ENCODE results near the gene MLKL. TPM values are rescaled to one million over a fixed set of nuclear protein-coding genes. Genes with fewer than 3 reads are reported as not detected.
A peak's percentile ranks its signal among the peaks of the same experiment; 100 is the strongest.

The MLKL gene
- total RNA-seq, 1 donor from 2014 or later: 25.0 TPM

DNA sequence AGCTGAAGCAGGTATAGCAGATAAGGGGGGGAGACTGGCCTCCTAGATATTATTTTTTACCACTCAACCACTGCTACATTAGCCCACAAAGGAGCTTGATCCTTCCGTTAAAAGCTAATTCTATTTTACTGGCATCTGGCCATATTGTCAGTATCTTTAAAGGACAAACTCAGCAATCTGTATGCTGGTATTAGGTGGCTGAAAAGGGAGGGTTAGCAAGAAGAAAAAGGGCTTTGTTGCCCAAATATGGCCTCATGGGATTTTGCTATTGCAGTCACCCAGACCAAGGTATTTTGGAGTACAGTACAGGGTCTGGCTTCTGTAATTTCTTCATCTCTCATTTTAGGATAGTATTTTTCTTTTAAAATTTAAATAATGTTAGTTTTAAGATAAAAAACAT lies 48.4 kb downstream of the MLKL start:
- no peak for DNase-seq (ENCODE audit: low spot score)

DNA sequence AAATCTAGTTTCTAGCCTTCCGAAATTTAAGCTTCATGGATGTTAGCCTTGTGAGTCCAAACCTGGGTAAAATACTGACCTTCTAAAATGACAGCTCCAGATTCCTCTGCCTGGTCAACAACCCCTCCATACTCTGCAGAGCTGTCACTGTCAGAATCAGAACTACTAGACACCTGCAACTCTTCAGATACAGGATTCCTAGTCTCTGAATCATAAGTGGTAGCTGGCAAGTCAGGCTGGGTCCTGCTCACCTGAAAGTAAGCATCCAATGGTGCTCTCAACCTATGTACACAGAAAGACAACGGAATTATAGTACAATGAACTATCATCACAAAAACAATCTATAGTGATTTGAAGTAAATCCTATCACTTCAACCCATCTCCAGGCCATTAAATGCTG lies 48.8 kb downstream of the MLKL start:
- DNase-seq (ENCODE audit: low spot score): no peak

DNA sequence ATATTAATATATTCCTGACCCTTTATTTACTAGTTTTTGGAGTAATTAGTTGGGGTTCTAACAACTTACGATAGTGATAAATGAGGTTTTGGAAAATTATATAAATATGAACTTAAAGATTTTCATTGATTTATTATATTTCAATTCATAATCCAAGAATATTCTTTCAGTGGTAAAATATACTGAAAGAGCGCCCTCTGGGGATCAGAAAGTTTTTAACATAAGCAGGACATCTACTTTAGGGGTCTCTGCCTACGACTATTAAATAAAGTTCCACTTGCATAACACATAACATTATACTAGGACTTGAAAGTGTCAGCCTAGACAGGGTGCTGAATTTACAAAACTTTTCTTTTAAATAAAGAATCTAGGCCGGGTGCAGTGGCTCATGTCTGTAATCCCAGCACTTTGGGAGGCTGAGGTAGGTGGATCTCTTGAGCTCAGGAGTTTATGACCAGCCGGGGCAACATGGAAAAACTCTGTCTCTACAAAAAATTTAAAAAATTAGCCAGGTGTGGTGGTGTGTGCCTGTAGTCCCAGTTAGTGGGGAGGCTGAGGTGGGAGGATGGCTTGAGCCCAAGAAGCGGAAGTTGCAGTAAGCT lies 49.6 kb downstream of the MLKL start:
- DNase-seq (ENCODE audit: low spot score): no peak

DNA sequence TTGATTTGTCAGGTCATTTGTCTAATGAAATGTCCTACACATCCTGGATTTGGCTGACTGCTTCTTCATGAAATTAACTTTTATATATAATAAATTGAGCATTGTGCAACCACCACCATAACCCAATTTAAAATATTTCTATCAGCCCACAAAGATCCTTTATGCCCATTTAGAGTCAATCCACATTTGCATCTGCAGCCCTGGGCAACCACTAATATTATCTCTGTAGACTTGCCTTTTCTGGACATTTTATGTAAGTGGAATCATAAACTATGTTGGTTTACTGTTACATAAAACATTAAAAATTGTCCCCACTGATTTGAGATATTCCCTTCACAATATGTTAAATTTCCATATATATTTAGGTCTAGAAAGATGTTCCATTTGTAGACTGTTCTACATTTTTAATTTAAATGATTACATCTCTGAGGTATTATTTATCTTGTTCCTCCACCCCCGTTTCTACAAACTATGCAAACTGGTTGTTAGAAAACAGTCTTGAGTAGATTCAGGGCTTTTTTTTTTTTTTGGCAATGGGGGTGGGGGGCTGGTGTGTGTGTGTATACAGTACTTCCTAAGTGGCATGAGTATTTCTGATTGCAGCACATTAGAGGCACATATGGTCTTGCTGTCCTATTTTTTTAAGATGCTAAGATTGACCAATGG lies 50.7 kb downstream of the MLKL start:
- DNase-seq (ENCODE audit: low spot score): no peak

DNA sequence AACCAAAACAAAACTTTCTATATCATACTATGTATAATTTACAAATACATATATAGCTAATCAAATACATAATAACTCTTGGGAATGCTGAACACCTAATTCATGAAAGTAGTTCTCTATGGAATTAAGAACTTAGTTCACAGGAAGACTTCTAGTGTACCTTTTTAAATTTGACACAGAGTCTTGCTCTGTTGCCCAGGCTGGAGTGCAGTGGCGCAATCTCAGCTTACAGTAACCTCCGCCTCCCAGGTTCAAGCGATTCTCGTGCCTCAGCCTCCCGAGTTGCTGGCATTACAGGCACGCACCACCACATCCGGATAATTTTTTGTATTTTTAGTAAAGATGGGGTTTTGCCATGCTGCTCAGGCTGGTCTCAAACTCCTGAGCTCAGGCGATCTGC lies 58.7 kb downstream of the MLKL start:
- no peak for DNase-seq (ENCODE audit: low spot score)

DNA sequence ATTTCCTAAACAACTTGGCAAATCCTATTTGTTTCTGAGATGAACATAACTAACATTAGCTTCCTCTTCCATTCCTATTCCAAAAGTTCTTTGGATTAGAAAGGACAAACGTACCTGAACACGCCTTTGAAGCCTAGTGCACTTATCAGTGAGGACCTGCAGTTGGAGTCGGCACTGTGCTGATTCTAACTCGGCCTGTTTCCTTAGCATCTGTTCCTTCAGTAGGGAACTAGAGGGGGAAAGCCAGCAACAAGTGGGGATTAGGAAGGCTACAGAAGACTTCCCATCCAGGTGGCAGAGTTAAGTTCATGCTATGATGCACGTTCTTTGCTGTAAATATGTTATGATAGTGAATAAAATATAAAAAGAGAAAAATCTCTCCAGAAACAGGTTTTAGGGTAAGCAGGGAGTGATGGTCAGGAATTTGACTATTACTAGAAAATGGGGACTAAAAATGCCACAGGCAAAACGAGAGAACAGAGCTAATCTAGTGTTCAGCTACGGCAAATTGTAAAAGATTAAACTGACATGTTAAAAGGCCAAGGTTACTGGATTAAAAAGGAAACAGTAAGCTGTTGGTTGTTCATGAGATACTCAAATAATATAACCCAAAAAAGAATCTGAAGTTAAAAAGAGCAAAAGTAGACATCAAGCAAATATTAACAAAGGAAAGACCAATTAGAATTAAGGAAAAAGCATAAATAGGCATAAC lies 62.8 kb downstream of the MLKL start:
- no peak for DNase-seq (ENCODE audit: low spot score)

DNA sequence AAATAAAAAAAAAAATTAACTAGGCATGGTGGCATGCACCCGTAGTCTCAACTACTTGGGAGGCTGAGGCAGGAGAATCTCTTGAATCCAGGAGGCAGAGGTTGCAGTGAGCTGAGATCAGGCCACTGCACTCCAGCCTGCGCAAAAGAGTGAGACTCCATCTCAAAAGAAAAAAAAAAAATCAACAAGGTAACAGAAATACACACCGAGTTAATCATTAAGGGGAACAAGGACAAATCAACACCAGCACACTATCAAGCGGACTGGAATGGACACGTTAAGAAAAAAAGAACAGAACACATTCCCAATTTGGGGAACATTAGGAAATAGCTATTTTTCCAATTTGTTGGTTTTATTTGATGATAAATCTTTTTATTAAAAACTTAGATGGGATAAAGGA lies 65.4 kb downstream of the MLKL start:
- DNase-seq (ENCODE audit: low spot score): no peak

DNA sequence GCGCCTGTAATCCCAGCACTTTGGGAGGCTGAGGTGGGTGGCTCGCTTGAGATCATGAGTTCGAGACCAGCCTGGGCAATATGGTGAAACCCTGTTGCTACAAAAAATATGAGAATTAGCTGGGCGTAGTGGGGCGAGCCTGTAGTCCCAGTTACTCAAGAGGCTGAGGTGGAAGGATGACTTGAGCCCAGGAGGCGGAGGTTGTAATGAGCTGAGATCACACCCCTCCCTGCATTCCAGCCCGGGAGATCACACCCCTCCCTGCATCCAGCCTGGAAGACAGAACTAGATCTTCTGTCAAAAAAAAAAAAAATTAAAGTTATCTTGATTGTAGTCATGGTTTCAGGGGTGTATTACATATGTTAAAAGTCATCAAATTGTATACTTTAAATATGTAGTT lies 67.0 kb downstream of the MLKL start:
- no peak for DNase-seq (ENCODE audit: low spot score)

DNA sequence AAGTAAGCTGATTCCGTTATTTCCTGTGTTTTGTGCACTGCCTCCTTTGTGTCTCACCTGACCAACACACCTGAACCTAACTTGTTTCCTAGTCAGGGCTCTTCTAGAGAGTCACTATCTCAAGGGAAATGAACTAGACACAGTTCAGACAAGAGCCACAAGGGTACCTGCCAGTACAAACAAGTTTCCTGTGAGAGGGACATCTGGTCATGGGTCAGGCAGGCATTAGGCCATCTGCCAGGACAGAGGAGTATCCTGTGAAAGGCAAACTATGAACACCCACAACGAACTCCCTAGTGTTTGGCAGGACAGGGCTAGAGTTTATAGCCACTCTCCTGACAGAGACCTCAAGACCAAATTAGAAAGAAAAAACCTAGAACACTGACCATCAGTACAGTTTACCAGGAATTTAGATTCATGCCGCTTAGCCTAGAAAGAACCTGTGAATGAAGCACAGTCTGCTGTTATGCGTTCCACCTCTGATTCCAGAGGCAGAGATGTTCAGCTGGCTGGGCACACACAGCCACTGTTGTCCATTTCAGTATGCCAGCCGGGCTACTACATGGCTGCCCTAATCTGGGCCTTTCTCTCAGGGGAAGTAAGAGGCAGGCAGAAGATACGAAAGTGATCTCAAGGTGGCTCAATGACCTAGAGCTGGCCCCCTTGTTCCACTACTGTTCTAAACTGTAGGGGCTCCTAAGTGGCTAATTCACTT lies 73.0 kb downstream of the MLKL start:
- no peak for DNase-seq (ENCODE audit: low spot score)

DNA sequence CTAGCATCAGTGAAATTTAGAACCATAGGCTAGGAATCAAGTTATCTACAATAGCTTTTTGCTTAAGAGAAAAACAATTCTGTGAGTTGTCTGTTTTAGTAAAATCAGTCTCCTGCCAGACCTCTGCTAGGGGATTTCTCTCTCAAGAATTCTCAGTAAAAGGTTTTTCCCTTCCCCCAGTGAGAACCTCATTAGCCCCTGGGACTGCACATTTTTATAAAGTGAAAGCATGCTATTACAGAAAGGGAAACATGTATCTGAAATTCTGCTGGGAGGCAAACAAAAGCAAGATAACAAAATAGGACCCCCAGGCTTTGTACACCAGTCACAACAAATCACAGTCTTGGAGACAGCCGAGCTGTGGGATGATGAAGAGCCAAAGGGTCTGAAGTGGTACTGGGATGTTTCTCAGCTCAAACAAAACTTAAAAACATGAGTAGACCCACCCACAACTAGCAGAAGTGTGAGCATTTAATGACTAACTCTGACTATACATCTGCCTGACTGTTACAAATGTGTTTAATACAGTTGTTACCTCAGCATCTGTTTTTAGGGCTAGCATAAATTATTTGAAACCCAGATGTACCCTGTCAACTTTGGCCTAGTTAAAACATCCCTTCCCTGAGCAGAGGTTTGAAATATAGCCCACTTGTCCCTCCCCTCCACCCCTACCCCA lies 73.8 kb downstream of the MLKL start:
- DNase-seq (ENCODE audit: low spot score): no peak

DNA sequence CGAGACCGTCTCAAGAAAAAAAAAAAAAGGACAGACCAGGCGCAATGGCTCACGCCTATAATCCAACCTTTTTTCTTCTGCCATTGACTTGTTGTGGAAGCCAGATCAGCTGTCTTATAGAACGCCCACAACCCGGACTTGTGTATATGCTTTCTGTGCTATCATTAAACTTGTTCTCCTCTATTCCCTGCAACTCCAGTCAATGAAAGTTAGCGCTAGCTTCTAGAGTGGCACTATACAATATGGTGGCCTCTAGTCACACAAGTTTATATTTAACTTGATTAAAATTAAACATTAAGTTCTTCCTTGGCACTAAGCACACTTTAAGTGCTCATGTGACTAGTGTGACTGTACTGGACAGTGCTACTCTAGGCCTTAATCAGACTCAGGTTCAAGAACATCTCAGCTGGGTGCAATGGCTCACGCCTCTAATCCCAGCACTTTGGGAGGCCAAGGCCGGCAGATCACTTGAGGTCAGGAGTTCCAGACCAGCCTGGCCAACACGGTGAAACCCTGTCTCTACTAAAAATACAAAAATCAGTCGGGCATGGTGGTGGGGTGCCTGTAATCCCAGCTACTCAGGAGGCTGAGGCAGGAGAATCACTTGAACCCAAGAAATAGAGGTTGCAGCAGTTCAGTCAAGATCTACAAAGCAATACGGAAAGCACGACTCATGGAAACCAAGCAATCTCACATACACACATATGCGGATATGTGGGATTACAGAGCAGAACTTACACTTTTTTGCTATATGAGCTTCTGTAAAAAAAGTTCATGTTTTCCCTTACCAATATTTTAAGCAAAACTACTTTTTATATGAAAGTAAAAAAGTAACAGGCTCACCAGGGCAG lies 74.9 kb downstream of the MLKL start:
- peak; percentile 24 for DNase-seq (ENCODE audit: low spot score)

DNA sequence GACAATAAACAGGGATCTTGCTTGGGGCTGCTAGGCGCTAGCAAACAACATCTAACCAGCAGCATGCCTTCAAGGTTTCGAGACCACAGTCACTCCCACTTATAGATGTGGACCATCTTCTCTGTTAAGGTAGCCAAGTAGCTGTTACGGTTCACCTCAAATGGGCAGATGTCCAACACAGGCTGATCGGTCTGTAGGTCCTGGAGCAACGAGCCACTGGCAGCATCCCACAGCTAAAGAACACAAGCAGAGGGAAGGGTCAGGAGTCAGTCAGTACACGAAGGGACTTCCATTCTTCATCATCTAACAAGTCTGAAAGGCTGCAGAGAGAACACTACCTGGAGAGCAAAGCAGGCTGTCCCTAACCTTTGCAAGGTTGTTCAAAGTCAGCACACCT lies 76.8 kb downstream of the MLKL start:
- DNase-seq (ENCODE audit: low spot score): peak; percentile 39

DNA sequence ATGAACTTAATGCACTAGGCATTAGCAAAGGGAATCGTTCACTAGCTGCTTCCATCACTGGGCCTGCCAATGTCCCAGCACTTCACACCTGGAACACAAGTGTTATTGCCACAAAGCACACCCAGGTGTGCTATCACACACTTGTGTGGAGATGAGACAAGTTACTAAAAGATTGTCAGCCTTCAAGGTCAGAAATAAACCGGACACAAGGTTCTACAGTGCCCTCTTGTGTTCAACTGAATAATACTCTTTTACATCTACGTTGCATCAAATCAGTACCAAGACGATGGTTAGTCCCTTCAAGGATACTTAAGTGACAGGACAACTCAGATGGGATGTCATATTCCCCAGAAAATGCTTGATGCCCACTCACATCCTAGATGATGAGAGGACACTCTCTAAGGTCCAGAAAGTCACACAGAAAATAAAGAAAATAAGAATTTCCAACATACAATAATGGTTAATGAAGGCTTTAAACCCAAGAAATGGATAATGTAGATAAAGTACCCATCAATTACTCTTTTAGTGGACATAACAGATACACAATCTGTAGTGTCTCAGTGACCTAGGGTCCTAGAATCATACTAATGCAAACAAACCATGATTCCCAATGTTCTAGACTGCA lies 77.3 kb downstream of the MLKL start:
- peak; percentile 43 for DNase-seq (ENCODE audit: low spot score)

DNA sequence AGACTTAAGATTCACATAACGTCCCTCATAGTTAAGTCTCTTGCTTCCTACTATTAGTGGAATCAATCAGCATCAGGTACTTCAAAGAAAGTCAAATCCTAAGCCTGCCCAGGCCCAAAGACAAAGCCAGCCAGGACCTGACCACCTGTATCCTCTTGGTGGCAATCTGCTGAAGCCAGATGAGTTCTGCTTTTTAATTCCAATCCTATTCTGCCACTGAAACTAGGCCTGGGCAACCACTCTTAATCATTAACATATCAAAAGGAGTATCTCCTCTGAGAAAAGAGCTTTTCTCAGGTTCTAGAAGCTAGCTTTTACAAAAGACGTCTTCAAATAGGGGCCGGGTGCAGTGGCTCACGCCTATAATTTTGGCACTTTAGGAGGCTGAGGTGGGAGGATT lies 78.7 kb downstream of the MLKL start:
- DNase-seq (ENCODE audit: low spot score): peak; percentile 26

Other genes with a start within 250 kb of the MLKL start
- 102 TPM for gene GLG1, start 93.7 kb downstream of the MLKL start, total RNA-seq
- 14.7 TPM for gene RFWD3, start 34.0 kb downstream of the MLKL start, total RNA-seq
- gene FA2H, start 74.0 kb upstream of the MLKL start, total RNA-seq: not detected

Data from mesenteric fat pad (tissue), 1 donor.